Measurements from ENCODE around the gene NLRP6.
"Not testable (repeated sequence)": the region's sequence is repeated elsewhere in the genome, so short reads cannot be mapped to it uniquely, and the experiment has no call there.

The NLRP6 gene

GRCh38 chr11:294780-295179 lies 16.6 kb downstream of the NLRP6 start:
- DNase-seq: no peak

DNA sequence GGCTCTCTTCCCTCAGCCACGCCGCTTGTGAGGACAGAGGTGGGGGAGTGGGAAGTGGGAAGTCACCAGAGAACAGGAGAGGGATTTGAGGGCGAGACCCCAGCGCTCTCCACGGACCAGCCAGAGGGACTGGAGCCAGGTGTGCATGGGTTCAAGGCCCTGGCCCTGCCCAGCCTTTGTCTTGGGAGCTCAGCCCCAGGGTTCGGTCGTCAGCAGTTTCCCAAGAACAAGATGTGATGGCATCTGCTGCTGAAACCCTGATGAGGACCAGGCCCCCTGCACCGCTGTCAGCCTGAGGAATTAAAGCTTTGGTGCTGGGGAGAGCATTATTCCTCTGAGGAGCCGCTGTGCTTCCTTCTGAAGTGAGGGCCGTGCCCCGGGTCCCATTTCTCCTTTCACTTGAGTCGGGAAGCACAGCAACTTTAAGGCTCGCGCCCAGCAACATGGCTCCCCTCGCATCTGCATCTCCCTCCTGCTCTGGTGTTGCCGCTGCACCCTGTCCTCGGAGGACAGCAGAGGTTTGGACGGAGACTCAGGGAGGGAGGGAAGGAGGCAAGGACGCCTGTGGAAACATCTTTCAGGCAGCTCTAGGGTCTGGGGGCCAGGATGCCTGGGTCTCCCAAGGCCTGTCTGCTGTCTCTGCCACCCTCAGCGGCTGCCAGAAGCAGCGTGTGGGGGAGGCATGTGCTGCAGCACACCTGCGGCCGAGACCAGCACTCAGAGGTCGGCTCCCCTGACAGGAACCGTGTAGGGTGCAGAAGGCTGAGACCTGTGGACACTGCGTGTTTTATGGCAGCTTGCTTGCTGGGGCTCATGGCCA lies 17.4 kb downstream of the NLRP6 start:
- no peak for DNase-seq

GRCh38 chr11:296171-297050 lies 18.2 kb downstream of the NLRP6 start:
- DNase-seq: no peak

DNA sequence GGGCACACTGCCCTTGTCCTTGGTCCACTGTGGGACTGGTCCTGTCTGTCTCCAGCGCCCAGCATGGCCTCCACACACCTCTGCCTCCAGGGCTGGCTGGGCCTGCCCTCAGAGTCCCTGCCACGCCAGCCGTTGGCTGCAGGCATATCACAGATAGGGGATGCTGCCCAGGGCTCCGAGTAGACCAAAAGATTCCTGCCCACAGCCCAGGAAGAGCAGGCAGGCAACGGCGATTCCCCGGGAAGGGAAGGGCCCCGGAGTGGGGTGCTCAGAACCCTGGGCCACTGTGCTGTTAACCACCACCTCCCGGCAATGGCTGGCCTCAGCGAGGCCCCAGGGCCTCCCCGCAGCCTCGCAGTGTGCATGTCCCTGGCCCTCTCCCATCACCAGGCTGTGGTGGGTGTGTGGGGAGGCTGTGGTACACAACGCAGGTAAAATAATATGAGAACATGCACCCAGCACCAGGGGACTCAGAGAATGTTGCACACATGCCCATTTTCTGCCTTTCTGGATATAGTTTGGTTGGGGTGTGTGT lies 18.9 kb downstream of the NLRP6 start:
- DNase-seq: no peak

GRCh38 chr11:297586-298405 lies 19.6 kb downstream of the NLRP6 start:
- DNase-seq: no peak

DNA sequence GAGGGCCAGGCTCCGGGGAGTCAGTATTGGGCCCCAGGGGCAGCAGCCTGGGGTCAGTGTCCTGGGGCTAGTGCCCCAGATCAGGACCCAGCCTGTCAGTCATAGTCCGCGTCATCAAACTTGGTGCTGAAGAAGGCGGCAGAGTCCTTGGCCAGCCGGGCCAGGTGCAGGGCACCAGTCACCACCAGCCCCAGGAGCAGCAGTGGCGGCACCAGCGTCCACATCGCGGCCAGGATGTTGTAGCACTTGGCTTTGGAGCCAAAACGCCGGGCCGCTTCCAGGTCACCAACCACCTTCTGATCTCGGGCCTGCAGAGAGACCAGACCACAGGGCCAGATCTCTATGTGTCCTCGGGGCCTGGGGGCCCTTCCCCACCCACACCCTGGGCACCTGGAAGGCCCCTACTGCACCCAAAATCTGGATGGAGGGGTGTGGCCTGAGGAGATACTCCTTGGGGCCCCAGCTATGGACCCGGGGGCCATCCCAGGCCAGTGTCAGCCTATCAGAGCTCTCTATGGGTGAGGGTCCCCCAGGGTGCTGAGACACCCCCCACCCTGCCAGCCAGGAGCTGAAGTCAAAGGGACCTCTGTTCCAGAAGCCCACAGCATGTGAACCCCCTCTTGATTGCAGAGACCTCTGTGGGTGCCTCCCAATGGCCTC lies 20.3 kb downstream of the NLRP6 start:
- DNase-seq: no peak

- no peak for DNase-seq
Measured at GRCh38 chr11:299081-299891, 21.1 kb downstream of the NLRP6 start, which contains the start of gene IFITM5. TSS of gene IFITM5 (minus strand) at chr11:299526. CDS start at chr11:299490, 36 bp downstream.

DNA sequence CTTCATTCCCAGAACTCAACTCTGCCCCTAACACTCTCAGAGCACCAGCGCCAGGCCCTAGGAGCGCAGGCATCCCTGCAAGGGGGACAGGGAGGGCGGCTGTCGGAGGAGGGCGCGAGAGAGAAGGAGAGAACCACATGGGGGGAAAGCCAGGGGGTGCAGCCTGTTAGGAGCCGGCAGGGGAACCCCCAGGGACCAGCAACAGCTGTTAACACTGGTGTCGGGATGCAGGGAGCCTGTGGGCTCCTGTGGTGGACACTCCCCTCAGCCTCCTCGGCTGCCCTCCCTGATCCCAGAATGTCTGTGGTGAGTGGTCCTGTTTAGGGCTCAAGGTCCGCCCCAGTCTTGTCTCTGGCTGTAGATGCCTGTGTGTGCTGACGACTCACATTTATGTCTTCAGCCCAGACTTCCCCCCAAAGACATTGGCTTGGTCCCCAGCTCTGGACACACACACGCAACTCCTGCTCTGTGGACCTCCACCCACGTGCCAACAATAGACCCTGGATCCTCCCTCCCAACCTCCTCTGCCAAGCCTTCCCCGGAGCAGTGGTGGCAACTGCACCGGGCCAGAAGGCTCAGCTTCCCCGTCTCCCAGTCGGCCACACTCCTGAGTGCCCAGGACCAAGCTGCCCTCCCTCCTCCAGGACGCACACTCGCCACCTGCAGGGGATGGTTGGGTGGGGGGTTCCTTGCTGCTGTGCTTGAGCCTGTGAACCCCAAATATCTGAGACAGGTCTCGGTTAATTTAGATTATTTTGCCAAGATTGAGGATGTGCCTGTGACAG lies 21.9 kb downstream of the NLRP6 start:
- DNase-seq: no peak

DNA sequence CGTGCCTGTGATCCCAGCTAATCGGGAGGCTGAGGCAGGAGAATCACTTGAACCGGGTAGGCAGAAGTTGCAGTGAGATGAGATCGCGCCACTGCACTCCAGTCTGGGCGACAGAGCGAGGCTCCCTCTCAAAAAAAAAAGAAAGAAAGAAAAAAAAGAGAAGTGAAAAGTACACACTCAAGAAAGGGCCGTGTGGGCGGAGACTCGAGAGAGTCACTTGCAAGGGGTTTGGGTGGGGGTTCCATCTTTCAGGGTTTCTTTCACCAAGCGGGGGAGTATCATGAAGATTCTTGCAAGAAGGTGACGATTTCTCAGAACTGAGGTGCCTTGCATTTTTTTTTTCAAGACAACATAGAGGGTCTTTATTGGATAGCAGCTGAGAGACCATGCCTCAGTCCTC lies 25.2 kb downstream of the NLRP6 start:
- DNase-seq: no peak

GRCh38 chr11:304061-304506 lies 25.9 kb downstream of the NLRP6 start:
- DNase-seq: no peak

GRCh38 chr11:304915-305843 lies 27.0 kb downstream of the NLRP6 start:
- DNase-seq: no peak

DNA sequence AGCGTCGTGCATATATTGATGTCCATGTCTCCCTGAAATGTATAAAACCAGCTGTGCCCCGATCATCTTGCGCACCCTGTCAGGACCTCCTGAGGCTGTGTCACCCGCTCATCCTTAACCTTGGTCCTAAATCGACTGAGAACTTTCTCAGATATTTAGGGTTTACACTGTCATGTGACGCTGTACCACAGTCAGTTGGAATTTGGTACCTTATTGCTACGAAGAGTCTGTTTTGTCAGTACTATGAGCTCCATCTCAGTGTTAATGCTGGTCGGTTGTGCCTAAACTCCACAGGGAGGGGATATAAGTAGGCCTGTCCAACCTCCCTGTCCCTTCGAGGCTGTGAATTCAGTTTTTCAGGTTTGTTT lies 27.6 kb downstream of the NLRP6 start:
- no peak for DNase-seq

GRCh38 chr11:306645-307371 lies 28.6 kb downstream of the NLRP6 start:
- DNase-seq: no peak

DNA sequence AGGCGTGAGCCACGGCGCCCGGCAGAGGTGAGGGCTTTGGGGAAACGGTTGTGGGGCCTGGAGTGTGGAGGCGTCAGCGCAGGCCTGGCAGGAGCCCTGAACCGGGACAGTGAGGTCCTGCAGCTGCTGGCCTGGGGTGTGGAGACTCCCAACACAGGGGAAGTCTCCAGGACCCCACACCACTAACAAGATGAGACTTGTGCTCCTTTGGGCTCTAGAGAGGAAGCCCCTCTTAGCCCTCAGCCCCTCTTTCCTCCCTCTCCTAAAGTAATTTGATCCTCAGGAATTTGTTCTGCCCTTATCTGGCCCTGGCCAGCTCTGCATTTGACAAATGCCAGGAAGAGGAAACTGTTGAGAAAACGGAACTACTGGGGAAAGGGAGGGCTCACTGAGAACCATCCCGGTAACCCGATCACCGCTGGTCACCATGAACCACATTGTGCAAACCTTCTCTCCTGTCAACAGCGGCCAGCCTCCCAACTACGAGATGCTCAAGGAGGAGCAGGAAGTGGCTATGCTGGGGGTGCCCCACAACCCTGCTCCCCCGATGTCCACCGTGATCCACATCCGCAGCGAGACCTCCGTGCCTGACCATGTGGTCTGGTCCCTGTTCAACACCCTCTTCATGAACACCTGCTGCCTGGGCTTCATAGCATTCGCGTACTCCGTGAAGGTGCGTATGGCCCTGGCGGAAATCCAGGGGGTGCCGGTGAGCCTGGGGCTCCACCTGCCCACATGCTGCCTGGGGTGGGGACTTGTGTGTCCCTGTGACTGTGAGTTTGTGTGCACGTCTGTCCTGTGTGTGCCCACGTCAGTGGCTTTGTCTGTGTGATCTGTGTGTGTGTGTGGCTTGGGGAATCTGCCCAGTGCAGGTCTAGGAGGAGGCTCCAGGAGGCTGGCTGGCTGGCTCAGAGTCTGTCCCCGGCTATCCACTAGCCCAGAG lies 29.8 kb downstream of the NLRP6 start, which contains the start of gene IFITM2:
IFITM2 (plus strand) TSS at position 51 of the 943 bp plus-strand sequence; CDS start at position 428, 377 bp downstream.
- not testable (repeated sequence) for DNase-seq

DNA sequence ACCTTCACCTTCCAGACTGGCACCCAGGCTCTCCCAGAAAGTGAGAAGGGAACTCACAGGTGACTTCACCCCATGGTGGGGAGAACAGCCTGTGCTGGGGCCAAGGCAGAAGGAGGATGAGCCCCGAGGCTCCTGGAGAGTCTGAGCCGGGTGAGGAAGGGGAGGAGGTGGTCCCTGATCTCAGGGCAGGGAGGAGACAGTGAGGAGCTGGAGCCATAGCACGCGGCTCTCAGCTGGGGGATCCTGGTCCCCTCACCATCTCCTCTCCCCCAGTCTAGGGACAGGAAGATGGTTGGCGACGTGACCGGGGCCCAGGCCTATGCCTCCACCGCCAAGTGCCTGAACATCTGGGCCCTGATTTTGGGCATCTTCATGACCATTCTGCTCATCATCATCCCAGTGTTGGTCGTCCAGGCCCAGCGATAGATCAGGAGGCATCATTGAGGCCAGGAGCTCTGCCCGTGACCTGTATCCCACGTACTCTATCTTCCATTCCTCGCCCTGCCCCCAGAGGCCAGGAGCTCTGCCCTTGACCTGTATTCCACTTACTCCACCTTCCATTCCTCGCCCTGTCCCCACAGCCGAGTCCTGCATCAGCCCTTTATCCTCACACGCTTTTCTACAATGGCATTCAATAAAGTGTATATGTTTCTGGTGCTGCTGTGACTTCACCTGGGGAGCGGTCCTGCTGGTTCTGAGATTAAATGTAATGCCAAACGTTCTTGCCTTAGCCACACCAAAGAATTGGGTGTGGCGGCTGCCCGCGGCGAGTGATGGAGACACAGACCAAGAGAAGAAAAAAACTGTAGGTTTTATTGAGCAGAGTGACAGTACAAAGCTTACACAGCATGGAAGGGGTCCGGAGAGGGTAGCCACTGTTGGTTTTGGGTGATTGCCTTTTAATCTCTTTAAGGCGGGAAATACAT lies 30.8 kb downstream of the NLRP6 start:
- DNase-seq: not testable (repeated sequence)

DNA sequence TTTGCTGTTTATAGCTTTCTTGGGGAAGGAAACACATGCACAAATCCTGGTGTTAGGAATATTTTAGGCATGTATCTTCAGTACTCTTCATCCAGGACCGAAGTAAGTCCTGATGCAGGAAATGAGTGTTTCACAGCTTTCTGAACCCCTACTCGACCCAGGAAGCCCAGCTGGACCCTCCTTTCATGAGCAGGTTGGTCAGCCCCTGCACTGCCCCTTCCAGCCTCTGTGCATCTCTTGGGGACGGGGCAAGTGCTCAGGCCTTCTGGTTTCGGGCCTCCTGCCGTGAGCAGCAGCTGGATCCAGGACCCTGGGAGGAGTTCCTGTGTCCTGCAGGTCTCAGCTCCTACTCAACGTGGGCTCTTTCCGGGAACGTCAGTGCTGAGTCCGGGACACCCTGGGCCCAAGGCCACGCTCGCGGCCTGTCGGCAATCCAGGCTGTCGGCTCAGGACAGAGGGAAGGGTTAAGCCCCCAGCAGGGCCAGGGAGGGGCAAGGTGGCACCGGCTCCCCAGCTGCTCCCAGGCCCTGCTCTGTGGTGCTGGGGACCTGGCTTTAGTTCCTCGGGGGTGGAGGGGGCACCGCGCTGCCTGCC lies 31.9 kb downstream of the NLRP6 start:
- DNase-seq: not testable (repeated sequence)
